ENCODE measurements around the gene AMZ2. TPM values are rescaled to one million over a fixed set of nuclear protein-coding genes. Genes with fewer than 3 reads are reported as not detected.

AMZ2 gene
- polyA plus RNA-seq, 1 of the 3 experiments (the other 2 are of a cell fraction) = 95.9 TPM

GRCh38 chr17:68288804-68289203 is 41.0 kb downstream of the AMZ2 start:
- ChIA-PET CTCF (interaction anchor here (0.6 to 3.1 kb wide), 5 partner anchors 26 to 147 kb away, joined by 3 to 11 read pairs (median 3); no protein-coding TSS in a partner anchor), POLR2A (no interaction called here)
- Histone ChIP-seq H3K36me3 (replicated peaks in 1 of 2; ENCODE audit: control insufficient read depth in 1 of 2, insufficient read depth in 2 of 2, low read length in 1 of 2) (no peaks in the 10 kb centered on the region), H3K4me3 (ENCODE audit: low read depth in 2 of 2, low read length in 1 of 2) (no peak overlapping the region), H3K79me2 (ENCODE audit: insufficient read depth) (no peaks in the 10 kb centered on the region), H2AFZ (ENCODE audit: low read depth) (no peak overlapping the region), H3F3A (replicated peaks; ENCODE audit: insufficient read depth) (no peaks in the 10 kb centered on the region), H3K9ac (no peak overlapping the region), H3K27ac (ENCODE audit: low read depth in 2 of 2, low read length in 1 of 2) (no peak overlapping the region), H3K4me2 (no peak overlapping the region), H4K20me1 (ENCODE audit: insufficient read depth) (no peaks in the 10 kb centered on the region), H3K4me1 (ENCODE audit: control insufficient read depth in 1 of 2, insufficient read depth in 2 of 2, low read depth in 1 of 2, low read length in 1 of 2) (peaks cover 0 to 13% of the 10 kb centered on the region in 2 experiments; a peak in 2 of 4 replicates), H3K9me2 (no peaks in the 10 kb centered on the region), H3K27me3 (ENCODE audit: insufficient read depth) (peaks cover 56% of the 10 kb centered on the region), H3K9me3 (no peaks in the 10 kb centered on the region)
- no peak for DNase-seq
- WGBS (ENCODE audit: low lambda C conversion rate) = 85% methylated on average over 7 of the region's 7 CpGs
- TF ChIP-seq GATA2 (CRISPR knock-in tag; IDR thresholded peaks at IDR 0.05) = no peak
- no peak for TF ChIP-seq NFIC (IDR thresholded peaks at IDR 0.05; ENCODE audit: borderline replicate concordance)
- no peak for TF ChIP-seq MAX (IDR thresholded peaks at IDR 0.05; ENCODE audit: low read depth)
- TF ChIP-seq ELF1 (IDR thresholded peaks at IDR 0.05) = no peak
- no peak for TF ChIP-seq REST (IDR thresholded peaks at IDR 0.05; ENCODE audit: low read depth, low read length)
- no peak for TF ChIP-seq MEF2A (IDR thresholded peaks at IDR 0.05; ENCODE audit: borderline replicate concordance, low read depth)
- TF ChIP-seq NRF1 (IDR thresholded peaks at IDR 0.05; ENCODE audit: low read depth, low read length) = no peak

- no peaks in the 10 kb centered on the region for H3K79me2 ChIP-seq (ENCODE audit: insufficient read depth)
- H3K9me2 ChIP-seq = no peaks in the 10 kb centered on the region
- no peak overlapping the region for H3K9ac ChIP-seq
- H2AFZ ChIP-seq (ENCODE audit: low read depth) = no peak overlapping the region
- WGBS (ENCODE audit: low lambda C conversion rate) = 91% methylated on average over 7 of the region's 7 CpGs
- no peak overlapping the region for H3K4me3 ChIP-seq (ENCODE audit: low read depth in 2 of 2, low read length in 1 of 2)
- H3K27me3 ChIP-seq (ENCODE audit: insufficient read depth) = peaks cover 63% of the 10 kb centered on the region
- no peak overlapping the region for H3K27ac ChIP-seq (ENCODE audit: low read depth in 2 of 2, low read length in 1 of 2)
- no peaks in the 10 kb centered on the region for H4K20me1 ChIP-seq (ENCODE audit: insufficient read depth)
- H3K9me3 ChIP-seq = no peaks in the 10 kb centered on the region
- peaks cover 0 to 13% of the 10 kb centered on the region in 2 experiments; a peak in 2 of 4 replicates for H3K4me1 ChIP-seq (ENCODE audit: control insufficient read depth in 1 of 2, insufficient read depth in 2 of 2, low read depth in 1 of 2, low read length in 1 of 2)
- no peak overlapping the region for H3K4me2 ChIP-seq
- H3F3A ChIP-seq (replicated peaks; ENCODE audit: insufficient read depth) = no peaks in the 10 kb centered on the region
- CTCF ChIA-PET = interaction anchor here (0.6 to 3.1 kb wide), 8 partner anchors 24 to 656 kb away, joined by 3 to 11 read pairs (median 3); no protein-coding TSS in a partner anchor
- DNase-seq = no peak
- H3K36me3 ChIP-seq (replicated peaks in 1 of 2; ENCODE audit: control insufficient read depth in 1 of 2, insufficient read depth in 2 of 2, low read length in 1 of 2) = no peaks in the 10 kb centered on the region
- POLR2A ChIA-PET = no interaction called here
- TF ChIP-seq USF2 (IDR thresholded peaks at IDR 0.05; ENCODE audit: borderline replicate concordance, low read depth, low read length) = no peak
- no peak for TF ChIP-seq USF1 (IDR thresholded peaks at IDR 0.05; ENCODE audit: borderline replicate concordance, low read depth)
- no peak for TF ChIP-seq TEAD4 (IDR thresholded peaks at IDR 0.05; ENCODE audit: borderline replicate concordance, insufficient read depth)
- TF ChIP-seq POLR2AphosphoS5 (IDR thresholded peaks at IDR 0.05; ENCODE audit: low read depth, low read length) = no peak
- no peak for TF ChIP-seq FOXJ3 (CRISPR knock-in tag; IDR thresholded peaks at IDR 0.05)
- no peak for TF ChIP-seq YY1 (IDR thresholded peaks at IDR 0.05; ENCODE audit: low read depth)
- TF ChIP-seq MEF2A (IDR thresholded peaks at IDR 0.05; ENCODE audit: borderline replicate concordance, low read depth) = no peak
- TF ChIP-seq EP300 (IDR thresholded peaks at IDR 0.05; ENCODE audit: borderline replicate concordance in 1 of 2, low read depth in 1 of 2, low read length in 1 of 2) = no peak
- TF ChIP-seq MXI1 (IDR thresholded peaks at IDR 0.05; ENCODE audit: low read depth, low read length) = no peak
- TF ChIP-seq IRF3 (IDR thresholded peaks at IDR 0.05; ENCODE audit: low read depth, low read length) = no peak
- no peak for TF ChIP-seq PBX3 (IDR thresholded peaks at IDR 0.05)
- no peak for TF ChIP-seq SMC3 (IDR thresholded peaks at IDR 0.05; ENCODE audit: low read depth, low read length)
- TF ChIP-seq TAF1 (IDR thresholded peaks at IDR 0.05; ENCODE audit: borderline replicate concordance, low read depth, low read length) = no peak
- no peak for TF ChIP-seq FOSL2 (IDR thresholded peaks at IDR 0.05; ENCODE audit: borderline replicate concordance, low read depth)
Observed at GRCh38 chr17:68289473-68289872, 41.6 kb downstream of the AMZ2 start.

Data from SK-N-SH (cell line).